Neural progenitor cell (in vitro differentiated cells): Measurements from ENCODE around the gene TAS2R43. TPM values are rescaled to one million over a fixed set of nuclear protein-coding genes. Genes with fewer than 3 reads are reported as not detected.

ENCODE experiments used
- DNase-seq: peaks from one replicate; pipeline ENCODE4 v3.0.0-alpha.2; 2016; ENCODE audit warnings: low spot score
- H2AFZ ChIP-seq: fragments of 200-600 bp; sonication (generic); replicated peaks from 2 replicates; pipeline ENCODE4 v1.6.1; 2016; ENCODE audit warnings: antibody characterized with exemption
- H3F3A ChIP-seq: fragments of 200-600 bp; sonication (generic); 2 replicates; pipeline ENCODE4 v1.6.1; 2016; ENCODE audit warnings: antibody characterized with exemption, low read depth
- H3K27ac ChIP-seq: fragments of 200-600 bp; sonication (generic); 2 replicates; pipeline ENCODE4 v1.5.1; 2016; ENCODE audit warnings: mild to moderate bottlenecking
- H3K27me3 ChIP-seq: fragments of 200-600 bp; sonication (generic); 2 replicates; pipeline ENCODE4 v1.6.1; 2016; ENCODE audit warnings: mild to moderate bottlenecking, moderate library complexity
- H3K36me3 ChIP-seq: fragments of 200-600 bp; sonication (generic); 2 replicates; pipeline ENCODE4 v1.5.1; 2016
- H3K4me1 ChIP-seq: fragments of 200-600 bp; sonication (generic); 2 replicates; pipeline ENCODE4 v1.6.1; 2016; ENCODE audit warnings: mixed run types
- H3K4me2 ChIP-seq: fragments of 200-600 bp; sonication (generic); 2 replicates; pipeline ENCODE4 v1.6.1; 2016
- H3K4me3 ChIP-seq: fragments of 200-600 bp; sonication (generic); 2 replicates; pipeline ENCODE4 v1.5.1; 2016
- H3K79me2 ChIP-seq: fragments of 200-600 bp; sonication (generic); 2 replicates; pipeline ENCODE4 v1.6.1; 2016; ENCODE audit warnings: low read depth
- H3K9ac ChIP-seq: fragments of 200-600 bp; sonication (generic); 2 replicates; pipeline ENCODE4 v1.6.1; 2016
- H3K9me3 ChIP-seq: fragments of 200-600 bp; sonication (generic); 2 replicates; pipeline ENCODE4 v1.5.1; 2016; ENCODE audit warnings: low read depth
- H4K20me1 ChIP-seq: fragments of 200-600 bp; sonication (generic); 2 replicates; pipeline ENCODE4 v1.6.1; 2016; ENCODE audit warnings: low read depth
- H3K27ac Mint-ChIP-seq: 3 replicates; pipeline ENCODE4 v1.8.0; 2021; ENCODE audit warnings: mixed read lengths
- H3K27me3 Mint-ChIP-seq: 2 replicates; pipeline ENCODE4 v1.8.0; 2022; ENCODE audit warnings: low read depth, mild to moderate bottlenecking, inconsistent platforms, moderate library complexity, mixed read lengths; ENCODE audit not compliant: insufficient read depth
- H3K36me3 Mint-ChIP-seq: 3 replicates; pipeline ENCODE4 v1.8.0; 2021; ENCODE audit warnings: mixed read lengths
- H3K4me1 Mint-ChIP-seq: 3 replicates; pipeline ENCODE4 v1.8.0; 2021; ENCODE audit warnings: mixed read lengths
- H3K4me3 Mint-ChIP-seq: 3 replicates; pipeline ENCODE4 v1.8.0; 2021; ENCODE audit warnings: mild to moderate bottlenecking, moderate library complexity, mixed read lengths
- H3K9me3 Mint-ChIP-seq: 3 replicates; pipeline ENCODE4 v1.8.0; 2020; ENCODE audit warnings: mixed read lengths
- CTCF ChIP-seq: fragments of 200-600 bp; sonication (generic); IDR thresholded peaks from 2 replicates; pipeline ENCODE4 v1.5.1; 2017; ENCODE audit warnings: antibody characterized with exemption, mild to moderate bottlenecking
- EZH2 ChIP-seq: fragments of 200-600 bp; sonication (generic); IDR thresholded peaks from 2 replicates; pipeline ENCODE4 v1.6.1; 2017; ENCODE audit warnings: antibody characterized with exemption, mild to moderate bottlenecking, moderate library complexity
- EZH2phosphoT487 ChIP-seq: fragments of 200-600 bp; sonication (generic); IDR thresholded peaks from 2 replicates; pipeline ENCODE4 v1.6.1; 2017; ENCODE audit warnings: antibody characterized with exemption
- total RNA-seq: library from RNA; depleted of rRNA; stranded (reverse); fragments of >200 nt; gene quantifications from 2 replicates; pipeline ENCODE4 v1.2.3, GENCODE V29; 2015; ENCODE audit warnings: low replicate concordance

Gene TAS2R43
- total RNA-seq, 1 donor from 2014 or later = 4.0 TPM

DNA sequence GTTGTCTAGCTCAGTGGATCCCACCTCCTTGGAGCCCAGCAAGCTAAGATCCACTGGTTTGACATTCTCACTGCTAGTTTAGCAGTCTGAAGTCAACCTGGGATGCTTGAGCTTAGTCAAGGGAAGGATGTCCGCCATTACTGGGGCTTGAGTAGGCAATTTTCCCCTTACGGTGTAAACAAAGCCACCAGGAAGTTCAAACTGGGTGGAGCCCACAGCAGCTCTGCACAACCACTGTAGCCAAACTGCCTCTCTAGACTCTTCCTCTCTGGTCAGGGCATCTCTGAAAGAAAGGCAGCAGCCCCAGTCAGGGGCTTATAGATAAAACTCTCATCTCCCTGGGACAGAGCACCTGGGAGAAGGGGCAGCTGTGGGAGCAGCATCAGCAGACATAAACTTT, 16.7 kb upstream of the TAS2R43 start:
- H3K4me1 ChIP-seq = no peaks in the 10 kb centered on the region
- H3K27ac ChIP-seq = no peak overlapping the region
- no peak overlapping the region for H3K27ac Mint-ChIP-seq
- no peaks in the 10 kb centered on the region for H3K4me1 Mint-ChIP-seq
- peaks cover 6% of the 10 kb centered on the region for H3K9me3 ChIP-seq
- H4K20me1 ChIP-seq = no peaks in the 10 kb centered on the region
- peaks cover 75% of the 10 kb centered on the region for H3K9me3 Mint-ChIP-seq
- no peak overlapping the region for H2AFZ ChIP-seq
- H3K27me3 Mint-ChIP-seq = peaks cover 3% of the 10 kb centered on the region
- no peaks in the 10 kb centered on the region for H3F3A ChIP-seq
- H3K27me3 ChIP-seq = no peaks in the 10 kb centered on the region
- no peak overlapping the region for H3K4me3 ChIP-seq
- no peak overlapping the region for H3K9ac ChIP-seq
- DNase-seq = no peak
- peaks cover 89% of the 10 kb centered on the region for H3K79me2 ChIP-seq
- H3K4me2 ChIP-seq = no peak overlapping the region
- H3K36me3 Mint-ChIP-seq = peaks cover 70% of the 10 kb centered on the region
- H3K36me3 ChIP-seq = no peaks in the 10 kb centered on the region
- TF ChIP-seq CTCF (no peak), EZH2 (no peak), EZH2phosphoT487 (no peak)
- H3K4me3 Mint-ChIP-seq = no peak overlapping the region

DNA sequence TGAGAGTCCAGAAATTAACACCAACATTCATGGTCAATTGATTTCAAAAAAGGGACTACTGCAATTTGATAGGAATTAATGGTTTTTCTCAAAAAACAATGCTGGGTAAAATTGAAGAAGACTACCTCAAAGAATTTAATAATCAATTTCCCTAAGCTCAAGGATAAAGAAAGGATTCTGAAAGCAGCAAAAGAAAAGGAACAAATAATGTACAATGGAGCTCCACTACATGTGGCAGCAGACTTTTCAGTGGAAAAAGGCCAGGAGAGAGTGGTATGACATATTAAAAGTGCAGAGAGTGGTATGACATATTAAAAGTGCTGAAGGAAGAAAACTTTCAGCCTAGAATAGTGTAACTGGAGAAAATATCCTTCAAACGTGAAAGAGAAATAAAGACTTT, 15.6 kb upstream of the TAS2R43 start:
- Histone ChIP-seq H3K79me2 (peaks cover 89% of the 10 kb centered on the region), H3K9ac (no peak overlapping the region), H3K4me3 (no peak overlapping the region), H3F3A (no peaks in the 10 kb centered on the region), H3K9me3 (peaks cover 6% of the 10 kb centered on the region), H3K36me3 (no peaks in the 10 kb centered on the region), H3K4me2 (no peak overlapping the region), H4K20me1 (no peaks in the 10 kb centered on the region), H2AFZ (no peak overlapping the region), H3K4me1 (no peaks in the 10 kb centered on the region), H3K27me3 (no peaks in the 10 kb centered on the region), H3K27ac (no peak overlapping the region)
- Mint-ChIP-seq H3K36me3 (peaks cover 65% of the 10 kb centered on the region), H3K4me1 (no peaks in the 10 kb centered on the region), H3K4me3 (no peak overlapping the region), H3K27ac (no peak overlapping the region), H3K27me3 (peaks cover 3% of the 10 kb centered on the region), H3K9me3 (peaks cover 72% of the 10 kb centered on the region)
- TF ChIP-seq EZH2phosphoT487 = no peak
- no peak for TF ChIP-seq CTCF
- TF ChIP-seq EZH2 = no peak
- no peak for DNase-seq

GRCh38 chr12:11106288-11106687, 14.2 kb upstream of the TAS2R43 start:
- Histone ChIP-seq H3K9me3 (peaks cover under 1% of the 10 kb centered on the region), H3K4me1 (no peaks in the 10 kb centered on the region), H3K79me2 (peaks cover 87% of the 10 kb centered on the region), H4K20me1 (no peaks in the 10 kb centered on the region), H3K36me3 (no peaks in the 10 kb centered on the region), H2AFZ (no peak overlapping the region), H3K4me2 (no peak overlapping the region), H3F3A (no peaks in the 10 kb centered on the region), H3K4me3 (no peak overlapping the region), H3K27me3 (no peaks in the 10 kb centered on the region), H3K9ac (no peak overlapping the region), H3K27ac (no peak overlapping the region)
- Mint-ChIP-seq H3K36me3 (peaks cover 56% of the 10 kb centered on the region), H3K9me3 (peaks cover 65% of the 10 kb centered on the region), H3K4me3 (no peak overlapping the region), H3K27ac (no peak overlapping the region), H3K4me1 (no peaks in the 10 kb centered on the region), H3K27me3 (peaks cover 3% of the 10 kb centered on the region)
- no peak for DNase-seq
- TF ChIP-seq CTCF = no peak
- TF ChIP-seq EZH2phosphoT487 = no peak
- TF ChIP-seq EZH2 = no peak
